Measurements from ENCODE around the gene PLA2G5. TPM values are rescaled to one million over a fixed set of nuclear protein-coding genes. Genes with fewer than 3 reads are reported as not detected.

The PLA2G5 gene
- total RNA-seq, 2 donors from 2014 or later, result 0.52 to 5.9 TPM

DNA sequence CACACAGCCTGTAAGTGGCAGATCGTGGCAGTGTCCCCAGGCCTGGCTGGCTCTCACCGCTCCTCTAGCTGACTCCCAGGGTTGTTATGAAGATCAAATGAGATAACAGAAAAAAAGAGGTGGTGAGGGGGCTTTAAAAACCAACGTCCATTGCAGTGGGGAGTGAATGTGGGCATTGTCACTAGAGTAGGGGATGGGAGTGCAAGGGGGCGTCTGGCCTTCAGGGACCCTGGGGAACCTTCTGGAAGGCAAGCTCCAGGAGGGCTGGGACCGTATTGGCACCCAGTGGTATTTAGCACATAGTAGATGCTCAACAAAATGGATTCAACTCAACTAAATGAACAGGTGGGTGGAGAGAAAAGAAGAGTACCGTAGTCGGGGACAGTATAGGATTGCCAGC, 45.9 kb downstream of the PLA2G5 start:
- Histone ChIP-seq H3K36me3 (replicated peaks in 1 of 2; ENCODE audit: insufficient read depth in 1 of 2, low read depth in 2 of 2) (no peaks in the 10 kb centered on the region), H3K9me3 (no peaks in the 10 kb centered on the region), H3K4me3 (no peak overlapping the region), H3K27ac (no peak overlapping the region), H3K4me1 (no peaks in the 10 kb centered on the region), H3K27me3 (no peaks in the 10 kb centered on the region)
- DNase-seq (no peak), ATAC-seq (no peak)
- TF ChIP-seq, protein P1, sequence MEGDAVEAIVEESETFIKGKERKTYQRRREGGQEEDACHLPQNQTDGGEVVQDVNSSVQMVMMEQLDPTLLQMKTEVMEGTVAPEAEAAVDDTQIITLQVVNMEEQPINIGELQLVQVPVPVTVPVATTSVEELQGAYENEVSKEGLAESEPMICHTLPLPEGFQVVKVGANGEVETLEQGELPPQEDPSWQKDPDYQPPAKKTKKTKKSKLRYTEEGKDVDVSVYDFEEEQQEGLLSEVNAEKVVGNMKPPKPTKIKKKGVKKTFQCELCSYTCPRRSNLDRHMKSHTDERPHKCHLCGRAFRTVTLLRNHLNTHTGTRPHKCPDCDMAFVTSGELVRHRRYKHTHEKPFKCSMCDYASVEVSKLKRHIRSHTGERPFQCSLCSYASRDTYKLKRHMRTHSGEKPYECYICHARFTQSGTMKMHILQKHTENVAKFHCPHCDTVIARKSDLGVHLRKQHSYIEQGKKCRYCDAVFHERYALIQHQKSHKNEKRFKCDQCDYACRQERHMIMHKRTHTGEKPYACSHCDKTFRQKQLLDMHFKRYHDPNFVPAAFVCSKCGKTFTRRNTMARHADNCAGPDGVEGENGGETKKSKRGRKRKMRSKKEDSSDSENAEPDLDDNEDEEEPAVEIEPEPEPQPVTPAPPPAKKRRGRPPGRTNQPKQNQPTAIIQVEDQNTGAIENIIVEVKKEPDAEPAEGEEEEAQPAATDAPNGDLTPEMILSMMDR (IDR thresholded peaks at IDR 0.05), result no peak
- TF ChIP-seq POLR2A (IDR thresholded peaks at IDR 0.05), result no peak
- intact Hi-C loops (cut with DNase I), result no loop called here
- WGBS, 2 donors, result 68 to 71% methylated on average over 7 of the region's 7 CpGs

DNA sequence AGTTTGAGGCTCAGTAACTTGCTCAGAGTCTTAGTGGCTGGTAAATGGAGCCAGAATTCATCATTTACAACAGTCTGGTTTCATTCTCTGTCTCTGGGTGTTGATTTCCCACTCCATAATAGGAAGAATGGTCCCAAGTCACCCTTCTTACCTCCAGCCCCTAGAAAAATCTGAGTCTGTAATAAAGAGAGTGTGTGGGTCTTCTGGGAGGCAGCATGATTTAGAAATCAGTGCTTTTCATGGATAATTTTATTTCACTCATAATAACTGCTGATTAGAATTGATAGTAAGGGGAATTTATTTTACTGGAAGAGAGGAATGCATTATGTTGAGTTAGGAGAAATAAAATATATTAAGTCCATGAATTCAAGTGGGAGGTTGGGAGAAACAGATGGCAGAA, 47.2 kb downstream of the PLA2G5 start:
- no peak for TF ChIP-seq POLR2A (IDR thresholded peaks at IDR 0.05)
- TF ChIP-seq, protein P1 (IDR thresholded peaks at IDR 0.05), result no peak
- Histone ChIP-seq H3K27me3 (no peaks in the 10 kb centered on the region), H3K27ac (no peak overlapping the region), H3K36me3 (replicated peaks in 1 of 2; ENCODE audit: insufficient read depth in 1 of 2, low read depth in 2 of 2) (no peaks in the 10 kb centered on the region), H3K9me3 (no peaks in the 10 kb centered on the region), H3K4me3 (no peak overlapping the region), H3K4me1 (no peaks in the 10 kb centered on the region)
- no peak for DNase-seq
- intact Hi-C loops (cut with DNase I), result no loop called here
- no peak for ATAC-seq

DNA sequence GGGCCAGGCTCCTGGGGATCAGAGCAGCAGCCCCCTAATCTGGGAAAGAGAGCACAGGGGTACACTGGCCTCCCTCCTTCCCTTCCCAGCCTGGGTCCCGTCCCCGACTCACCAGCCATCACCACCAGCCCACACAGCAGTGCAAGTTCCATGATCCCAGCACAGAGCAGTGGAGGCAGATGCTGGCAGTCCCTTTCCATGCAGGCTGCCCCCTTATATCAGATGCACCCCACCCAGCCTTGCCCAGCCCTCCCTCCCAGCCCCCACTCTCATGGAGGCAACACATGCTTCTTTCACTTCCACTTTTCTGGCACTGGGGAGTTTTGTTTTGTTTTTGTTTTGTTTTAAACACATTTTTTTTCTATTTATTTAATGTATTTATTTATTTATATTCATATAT, 49.4 kb downstream of the PLA2G5 start, which contains the start of gene PLA2G2D:
Gene PLA2G2D (minus strand): TSS at position 190 of the 400 bp plus-strand sequence. CDS start 38 bp downstream, at position 152.
- TF ChIP-seq, protein P1 (IDR thresholded peaks at IDR 0.05), result no peak
- TF ChIP-seq POLR2A (IDR thresholded peaks at IDR 0.05), result no peak
- DNase-seq, result no peak
- 74 to 95% methylated on average over 2 of the region's 2 CpGs for WGBS, 2 donors
- Histone ChIP-seq H3K36me3 (replicated peaks in 1 of 2; ENCODE audit: insufficient read depth in 1 of 2, low read depth in 2 of 2) (no peaks in the 10 kb centered on the region), H3K9me3 (no peaks in the 10 kb centered on the region), H3K4me3 (no peak within 1 kb of the TSS), H3K4me1 (no peaks in the 10 kb centered on the region), H3K27ac (no peak within 1 kb of the TSS), H3K27me3 (no peaks in the 10 kb centered on the region)
- intact Hi-C loops (cut with DNase I), result no loop called here
- ATAC-seq, result no peak

DNA sequence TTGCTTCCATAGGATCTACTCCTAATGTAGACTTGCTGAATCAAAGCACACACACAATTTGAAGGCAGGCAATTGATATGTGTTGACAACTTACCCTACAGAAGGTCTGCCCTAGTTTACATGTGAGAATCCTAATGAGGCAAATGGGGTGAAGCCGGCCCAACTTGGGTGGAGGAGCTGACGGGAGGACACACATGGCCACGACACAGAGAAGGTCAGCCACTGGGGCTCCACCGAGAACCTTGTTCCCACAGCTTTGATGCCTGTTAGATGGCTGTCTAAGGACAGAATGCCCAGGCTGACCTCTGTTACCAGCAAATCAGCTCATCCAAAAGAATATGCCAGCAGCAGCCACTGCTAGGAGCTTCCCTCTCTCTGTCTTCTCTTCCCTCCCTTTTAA, 50.8 kb downstream of the PLA2G5 start:
- no peak overlapping the region for H3K4me3 ChIP-seq
- intact Hi-C loops (cut with DNase I), result no loop called here
- no peaks in the 10 kb centered on the region for H3K9me3 ChIP-seq
- H3K27ac ChIP-seq, result no peak overlapping the region
- no peaks in the 10 kb centered on the region for H3K27me3 ChIP-seq
- 67 to 86% methylated on average over 4 of the region's 4 CpGs for WGBS, 2 donors
- no peaks in the 10 kb centered on the region for H3K36me3 ChIP-seq (replicated peaks in 1 of 2; ENCODE audit: insufficient read depth in 1 of 2, low read depth in 2 of 2)
- H3K4me1 ChIP-seq, result no peaks in the 10 kb centered on the region
- DNase-seq (no peak), ATAC-seq (no peak)
- TF ChIP-seq, protein P1 (IDR thresholded peaks at IDR 0.05), result no peak
- TF ChIP-seq POLR2A (IDR thresholded peaks at IDR 0.05), result no peak

DNA sequence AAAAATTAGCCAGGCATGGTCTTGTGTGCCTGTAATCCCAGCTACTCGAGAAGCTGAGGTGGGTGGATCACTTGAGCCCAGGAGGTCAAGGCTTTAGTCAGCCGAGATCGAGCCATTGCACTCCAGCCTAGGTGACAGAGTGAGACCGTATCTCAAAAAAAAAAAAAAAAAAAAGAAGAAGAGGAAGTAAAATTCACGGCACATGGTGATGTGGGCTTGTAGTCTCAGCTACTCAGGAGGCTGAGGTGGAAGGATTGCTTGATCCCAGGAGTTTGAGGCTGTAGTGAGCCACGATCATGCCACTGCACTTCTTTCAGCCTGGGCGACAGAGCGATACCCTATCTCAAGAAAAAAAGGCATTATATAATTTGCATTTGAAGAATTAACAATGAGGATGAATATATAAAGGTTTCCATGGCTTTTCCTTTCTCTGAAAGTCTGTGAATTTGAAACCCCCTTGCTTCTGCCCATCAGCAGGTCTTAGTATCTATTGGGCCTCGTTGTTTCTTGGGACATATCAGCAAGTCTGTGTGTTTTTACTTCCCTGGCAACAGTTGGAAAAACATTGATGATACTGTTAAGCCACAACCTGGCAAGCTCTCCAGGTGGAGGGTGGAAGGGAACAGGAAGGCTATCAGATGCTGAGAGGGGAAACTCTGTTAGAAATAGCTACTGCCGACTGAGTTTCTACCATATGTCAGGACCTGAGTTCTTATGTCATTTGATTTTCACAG, 53.9 kb downstream of the PLA2G5 start:
- ATAC-seq, result no peak
- DNase-seq, result no peak
- 49 to 57% methylated on average over 10 of the region's 10 CpGs for WGBS, 2 donors
- Histone ChIP-seq H3K4me3 (no peak overlapping the region), H3K4me1 (no peaks in the 10 kb centered on the region), H3K27ac (no peak overlapping the region), H3K9me3 (no peaks in the 10 kb centered on the region), H3K27me3 (no peaks in the 10 kb centered on the region), H3K36me3 (replicated peaks in 1 of 2; ENCODE audit: insufficient read depth in 1 of 2, low read depth in 2 of 2) (no peaks in the 10 kb centered on the region)
- intact Hi-C loops (cut with DNase I), result no loop called here
- TF ChIP-seq POLR2A (IDR thresholded peaks at IDR 0.05), result no peak

All from body of pancreas (tissue), 4 donors.